NK-92 (cell line): ENCODE data around the gene PDZD4.

Experiments
- DNase-seq: peaks from one replicate; lab custom pipeline; 2025; ENCODE audit not compliant: unreplicated experiment; lab: John Stamatoyannopoulos, UW

PDZD4 gene

DNA sequence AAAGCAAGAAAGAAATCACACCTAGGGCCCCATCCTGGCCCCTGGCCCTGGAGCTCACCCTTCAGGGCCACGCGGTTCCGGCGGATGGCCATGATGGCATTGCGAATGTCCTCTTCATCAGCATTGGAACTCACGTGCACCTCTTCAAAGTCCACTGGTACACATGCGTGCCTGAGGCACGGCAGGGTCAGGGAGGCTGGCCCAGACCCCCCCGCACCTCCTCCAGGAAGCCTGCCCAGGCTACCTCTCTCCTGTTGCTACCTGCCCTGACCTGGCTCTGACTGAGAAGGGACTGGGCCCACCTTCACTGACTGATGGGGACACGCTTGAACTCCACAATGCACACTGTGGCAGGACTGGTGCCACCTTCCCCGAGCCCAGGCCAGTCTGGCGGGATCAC is 40.7 kb downstream of the PDZD4 start:
- DNase-seq: no peak

DNA sequence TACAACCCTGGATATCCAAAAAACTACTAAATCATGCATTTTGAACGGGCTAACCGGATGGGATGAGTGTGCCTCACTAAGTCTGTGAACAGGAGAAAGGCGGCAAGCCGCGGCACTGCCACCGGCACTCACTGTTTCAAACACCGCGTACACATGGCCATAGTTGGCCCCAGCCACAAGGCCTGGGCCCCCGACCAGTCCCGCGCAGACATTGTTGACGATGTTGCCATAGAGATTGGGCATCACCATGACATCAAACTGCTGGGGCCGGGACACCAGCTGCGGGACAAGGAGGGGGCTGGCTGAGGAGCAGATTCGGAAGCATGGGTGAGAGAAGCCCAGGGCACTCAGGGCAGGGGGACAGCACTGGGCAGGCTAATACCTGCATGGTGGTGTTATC is 43.7 kb downstream of the PDZD4 start:
- DNase-seq: no peak

GRCh38 chrX:153784325-153784967 is 45.9 kb downstream of the PDZD4 start:
- no peak for DNase-seq

GRCh38 chrX:153783378-153784013 is 46.8 kb downstream of the PDZD4 start:
- no peak for DNase-seq

DNA sequence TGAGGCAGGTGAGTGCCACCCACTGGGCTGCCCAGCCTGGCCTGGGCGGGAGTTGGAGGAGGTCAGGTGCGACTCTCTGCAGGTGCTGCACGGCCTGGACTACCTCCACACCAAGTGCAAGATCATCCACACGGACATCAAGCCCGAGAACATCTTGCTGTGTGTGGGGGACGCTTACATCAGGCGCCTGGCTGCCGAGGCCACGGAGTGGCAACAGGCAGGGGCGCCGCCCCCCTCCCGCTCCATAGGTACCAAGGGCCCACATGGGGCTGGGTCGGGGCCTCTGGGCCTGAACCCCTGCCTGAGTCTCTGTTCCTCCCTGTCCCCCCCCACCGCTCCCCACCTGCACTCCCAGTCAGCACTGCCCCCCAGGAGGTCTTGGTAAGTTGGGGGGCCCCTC is 47.5 kb downstream of the PDZD4 start:
- DNase-seq: no peak

GRCh38 chrX:153782313-153782712 is 48.0 kb downstream of the PDZD4 start:
- DNase-seq: no peak

- no peak for DNase-seq
These were observed 48.8 kb downstream of the PDZD4 start for GRCh38 chrX:153781428-153782047.

GRCh38 chrX:153780678-153781427 is 49.5 kb downstream of the PDZD4 start, which contains the start of gene SRPK3:
Gene SRPK3 (plus strand): TSS chrX:153781041. CDS start chrX:153781087, 46 bp downstream.
- DNase-seq: no peak

DNA sequence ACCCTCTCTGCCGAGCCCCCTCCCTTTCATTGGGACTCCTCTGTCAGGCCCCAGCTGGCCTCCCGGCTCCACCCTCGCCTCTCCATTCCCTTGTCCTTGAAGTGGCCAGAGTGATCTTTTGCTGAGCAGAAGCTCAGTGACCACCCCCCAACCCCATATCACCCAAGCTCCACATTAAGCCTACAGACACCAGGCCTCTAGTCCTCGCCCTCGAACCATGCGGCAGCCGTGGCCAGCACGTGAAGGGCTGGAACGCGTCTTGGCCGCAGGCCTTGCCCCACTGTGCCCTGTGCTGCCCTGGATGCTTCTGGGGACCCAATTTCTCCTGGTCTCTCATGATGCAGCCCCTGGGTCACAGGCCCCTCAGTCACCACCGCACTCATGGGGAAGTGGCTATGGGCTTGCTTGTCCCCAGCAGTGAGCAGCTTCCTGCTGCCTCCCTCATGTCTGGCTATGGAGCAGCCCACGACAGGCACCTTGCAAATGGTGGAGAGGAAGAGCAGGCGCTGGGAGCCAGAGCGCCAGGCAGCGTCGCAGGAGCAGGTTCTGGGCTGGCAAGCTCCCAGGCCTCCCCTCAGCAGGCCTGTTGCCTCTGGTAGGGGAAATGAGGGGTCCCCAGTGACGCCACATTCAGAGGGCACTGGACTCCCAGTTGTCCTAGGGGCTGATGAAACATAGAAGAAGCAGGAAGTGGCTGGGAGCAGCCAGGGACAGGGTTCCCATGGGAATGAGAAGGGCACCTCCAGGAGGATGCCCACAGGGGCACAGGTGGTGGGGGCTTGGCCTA is 50.3 kb downstream of the PDZD4 start:
- no peak for DNase-seq

- DNase-seq: no peak
These were observed 51.7 kb downstream of the PDZD4 start for GRCh38 chrX:153778684-153779101.

GRCh38 chrX:153778181-153778580 is 52.2 kb downstream of the PDZD4 start:
- no peak for DNase-seq

GRCh38 chrX:153777261-153778090 is 52.9 kb downstream of the PDZD4 start:
- DNase-seq: no peak

- DNase-seq: no peak
These were observed 53.7 kb downstream of the PDZD4 start for GRCh38 chrX:153776611-153777045.

- no peak for DNase-seq
These were observed 54.2 kb downstream of the PDZD4 start for GRCh38 chrX:153776120-153776599.

DNA sequence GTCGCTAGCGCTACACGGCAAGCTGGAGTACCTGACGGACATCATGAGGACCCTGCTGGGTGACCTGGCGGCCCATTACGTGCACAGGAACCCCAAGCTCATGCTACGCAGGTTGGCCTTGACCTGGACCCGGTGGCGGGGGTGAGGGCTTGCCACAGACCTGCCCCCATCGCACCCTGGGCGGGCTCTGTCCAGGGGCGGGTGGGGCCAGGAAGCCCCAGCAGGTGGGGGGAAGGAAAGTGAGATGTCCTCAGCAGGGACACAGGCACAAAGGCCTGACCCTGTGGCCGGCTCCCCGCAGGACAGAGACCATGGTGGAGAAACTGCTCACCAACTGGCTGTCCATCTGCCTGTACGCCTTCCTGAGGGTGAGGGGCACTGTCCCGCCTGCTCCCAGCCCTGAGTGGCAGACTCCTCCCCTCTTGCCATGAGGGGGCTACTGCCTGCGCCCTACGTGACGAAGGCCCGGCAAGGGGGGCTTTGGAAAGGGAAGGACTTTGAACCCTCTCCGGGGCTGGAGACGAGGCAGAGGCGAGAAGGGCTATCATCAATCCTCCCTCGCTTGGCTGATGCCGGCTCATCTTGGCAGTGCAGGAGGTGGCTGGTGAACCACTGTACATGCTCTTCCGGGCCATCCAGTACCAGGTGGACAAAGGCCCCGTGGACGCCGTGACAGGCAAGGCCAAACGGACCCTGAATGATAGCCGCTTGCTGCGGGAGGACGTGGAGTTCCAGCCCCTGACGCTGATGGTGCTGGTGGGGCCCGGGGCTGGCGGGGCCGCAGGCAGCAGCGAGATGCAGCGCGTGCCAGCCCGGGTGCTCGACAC is 54.8 kb downstream of the PDZD4 start:
- no peak for DNase-seq

DNA sequence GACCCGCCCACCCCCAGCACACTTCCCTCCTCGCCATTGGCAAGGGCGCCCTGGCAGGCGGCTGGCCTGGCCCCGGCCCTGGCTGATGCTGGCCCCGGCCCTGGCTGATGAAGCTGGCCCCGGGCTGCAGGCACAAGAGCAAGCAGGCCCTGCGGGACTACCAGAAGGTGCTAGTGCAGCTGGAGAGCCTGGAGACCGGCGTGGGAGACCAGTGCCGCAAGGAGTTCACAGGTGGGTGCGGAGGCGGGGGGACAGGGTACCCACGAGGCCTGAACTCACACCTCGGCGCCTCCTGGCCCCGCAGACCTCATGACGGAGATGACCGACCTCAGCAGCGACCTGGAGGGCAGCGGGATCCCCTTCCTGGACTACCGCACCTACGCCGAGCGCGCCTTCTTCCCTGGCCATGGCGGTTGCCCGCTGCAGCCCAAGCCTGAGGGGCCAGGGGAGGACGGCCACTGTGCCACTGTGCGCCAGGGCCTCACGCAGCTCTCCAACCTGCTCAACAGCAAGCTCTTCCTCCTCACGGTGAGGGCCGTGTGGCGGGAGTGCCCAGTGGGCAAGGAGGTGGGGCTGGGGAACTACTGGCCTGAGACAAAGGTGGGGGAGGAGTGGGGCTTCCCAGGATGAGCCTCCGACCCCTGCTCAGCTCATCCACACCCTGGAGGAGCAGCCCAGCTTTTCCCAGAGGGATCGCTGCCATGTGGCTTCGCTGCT is 55.6 kb downstream of the PDZD4 start:
- no peak for DNase-seq

GRCh38 chrX:153773741-153774575 is 56.4 kb downstream of the PDZD4 start:
- DNase-seq: no peak
